SH-SY5Y (cell line): ENCODE data around the gene TRAPPC14.

ENCODE experiments used
- GATA2 ChIP-seq: IDR thresholded peaks from 2 replicates; pipeline ENCODE4 v1.6.1; 2011; ENCODE audit warnings: mild to moderate bottlenecking, low read depth, low read length
- GATA3 ChIP-seq: IDR thresholded peaks from 2 replicates; pipeline ENCODE4 v1.6.1; 2011; ENCODE audit warnings: low read depth, mild to moderate bottlenecking, low read length, moderate library complexity

DNA sequence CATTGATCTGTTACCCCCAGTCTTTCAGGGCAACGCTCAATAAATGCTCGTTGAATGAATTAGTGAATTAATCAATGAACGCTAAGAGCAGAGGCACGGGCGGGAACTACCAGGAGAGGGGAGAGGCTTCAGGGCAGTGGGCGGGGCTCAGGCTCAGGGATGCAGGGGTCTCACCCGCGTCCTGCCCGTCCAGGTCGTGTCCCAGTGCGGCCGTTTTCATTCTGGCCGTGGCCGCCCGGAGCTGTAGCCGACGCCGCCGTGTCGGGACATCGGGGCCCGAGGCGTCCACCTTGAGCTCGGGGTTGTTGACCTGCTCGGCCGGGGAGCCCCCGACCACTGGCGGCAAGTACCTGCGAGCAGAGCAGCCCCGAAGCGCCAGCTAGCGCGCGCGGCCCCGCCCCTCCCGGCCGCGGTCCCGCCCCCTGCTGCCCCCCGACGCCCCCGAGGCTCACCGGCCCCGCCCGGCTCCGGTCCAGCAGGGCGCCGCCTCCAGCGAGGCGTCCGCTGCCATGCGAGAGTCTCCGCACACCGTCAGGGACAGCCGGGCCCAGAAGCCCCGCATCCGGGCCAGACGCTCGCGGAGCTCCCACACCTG lies 12.7 kb upstream of the TRAPPC14 start:
- no peak for TF ChIP-seq GATA2
- TF ChIP-seq GATA3, result no peak
